22Rv1 (cell line): ENCODE data around the gene AADAT.

Experiments used
- CTCF ChIP-seq: fragments of 450-650 bp; IDR thresholded peaks from 2 replicates; pipeline ENCODE4 v1.5.1; 2017; ENCODE audit warnings: mild to moderate bottlenecking
- ZFX ChIP-seq: fragments of 450-650 bp; IDR thresholded peaks from 2 replicates; pipeline ENCODE4 v1.6.1; 2017; ENCODE audit warnings: antibody characterized with exemption, borderline replicate concordance

- TF ChIP-seq CTCF, result no peak
- TF ChIP-seq ZFX, result no peak
Measured at GRCh38 chr4:170058826-170059225, 30.9 kb downstream of the AADAT start.
